Right lobe of liver (tissue), 4 donors: ENCODE data around the gene CHMP6.

Experiments used
- POLR2A ChIP-seq: fragments of 450-650 bp; IDR thresholded peaks from one replicate; pipeline ENCODE4 v1.6.1; 2017; ENCODE audit warnings: antibody characterized with exemption, mild to moderate bottlenecking
- TF ChIP-seq, protein P1 (sequence below), 4 donors: fragments of 200-600 bp in 3 of 4; fragments of 450-650 bp in 1 of 4; IDR thresholded peaks; one replicate each; pipeline versions ENCODE4 v1.5.1 to v1.8.0; 2016 to 2022; ENCODE audit warnings: antibody characterized with exemption in 4 of 4, mild to moderate bottlenecking in 2 of 4
- donor health status: DM: no; HTN: no; CAD: no.
- donor health status: DM: no; HTN: no; CAD: no.
- donor health status: DM: no; HTN: yes; CAD: no.

GRCh38 chr17:80998748-80999535, 7.3 kb downstream of the CHMP6 start:
- TF ChIP-seq POLR2A, result no peak
- TF ChIP-seq, protein P1, sequence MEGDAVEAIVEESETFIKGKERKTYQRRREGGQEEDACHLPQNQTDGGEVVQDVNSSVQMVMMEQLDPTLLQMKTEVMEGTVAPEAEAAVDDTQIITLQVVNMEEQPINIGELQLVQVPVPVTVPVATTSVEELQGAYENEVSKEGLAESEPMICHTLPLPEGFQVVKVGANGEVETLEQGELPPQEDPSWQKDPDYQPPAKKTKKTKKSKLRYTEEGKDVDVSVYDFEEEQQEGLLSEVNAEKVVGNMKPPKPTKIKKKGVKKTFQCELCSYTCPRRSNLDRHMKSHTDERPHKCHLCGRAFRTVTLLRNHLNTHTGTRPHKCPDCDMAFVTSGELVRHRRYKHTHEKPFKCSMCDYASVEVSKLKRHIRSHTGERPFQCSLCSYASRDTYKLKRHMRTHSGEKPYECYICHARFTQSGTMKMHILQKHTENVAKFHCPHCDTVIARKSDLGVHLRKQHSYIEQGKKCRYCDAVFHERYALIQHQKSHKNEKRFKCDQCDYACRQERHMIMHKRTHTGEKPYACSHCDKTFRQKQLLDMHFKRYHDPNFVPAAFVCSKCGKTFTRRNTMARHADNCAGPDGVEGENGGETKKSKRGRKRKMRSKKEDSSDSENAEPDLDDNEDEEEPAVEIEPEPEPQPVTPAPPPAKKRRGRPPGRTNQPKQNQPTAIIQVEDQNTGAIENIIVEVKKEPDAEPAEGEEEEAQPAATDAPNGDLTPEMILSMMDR (IDR thresholded peaks at IDR 0.05), result no peak
